NB4 (cell line): ENCODE results near the gene MYH10.

Experiments
- DNase-seq: peaks from one replicate; pipeline ENCODE4 v3.0.0; 2010; ENCODE audit warnings: low read depth
- H3K4me3 ChIP-seq: one replicate; pipeline ENCODE4 v1.5.1; 2011; ENCODE audit warnings: mild to moderate bottlenecking, low read depth, low read length, moderate library complexity
- MYC ChIP-seq: IDR thresholded peaks from 2 replicates; pipeline ENCODE4 v1.6.1; 2011; ENCODE audit warnings: low read depth, low read length
- POLR2A ChIP-seq: IDR thresholded peaks from 2 replicates; pipeline ENCODE4 v1.6.1; 2011; ENCODE audit warnings: mild to moderate bottlenecking; ENCODE audit not compliant: insufficient read length; ENCODE audit errors: extremely low read depth
- TF ChIP-seq, protein P1 (sequence below): IDR thresholded peaks from 2 replicates; pipeline ENCODE4 v1.6.1; 2011; ENCODE audit warnings: low read depth, low read length
- TF ChIP-seq, protein P2 (sequence below): IDR thresholded peaks from one replicate; pipeline ENCODE4 v1.5.1; 2012; ENCODE audit warnings: low read depth, low read length

The MYH10 gene

GRCh38 chr17:8537734-8538133, 92.8 kb downstream of the MYH10 start:
- DNase-seq, result no peak
- no peak overlapping the region for H3K4me3 ChIP-seq
- TF ChIP-seq, protein P1, sequence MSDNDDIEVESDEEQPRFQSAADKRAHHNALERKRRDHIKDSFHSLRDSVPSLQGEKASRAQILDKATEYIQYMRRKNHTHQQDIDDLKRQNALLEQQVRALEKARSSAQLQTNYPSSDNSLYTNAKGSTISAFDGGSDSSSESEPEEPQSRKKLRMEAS, result no peak
- TF ChIP-seq POLR2A (no peak), MYC (no peak)
- TF ChIP-seq, protein P2, sequence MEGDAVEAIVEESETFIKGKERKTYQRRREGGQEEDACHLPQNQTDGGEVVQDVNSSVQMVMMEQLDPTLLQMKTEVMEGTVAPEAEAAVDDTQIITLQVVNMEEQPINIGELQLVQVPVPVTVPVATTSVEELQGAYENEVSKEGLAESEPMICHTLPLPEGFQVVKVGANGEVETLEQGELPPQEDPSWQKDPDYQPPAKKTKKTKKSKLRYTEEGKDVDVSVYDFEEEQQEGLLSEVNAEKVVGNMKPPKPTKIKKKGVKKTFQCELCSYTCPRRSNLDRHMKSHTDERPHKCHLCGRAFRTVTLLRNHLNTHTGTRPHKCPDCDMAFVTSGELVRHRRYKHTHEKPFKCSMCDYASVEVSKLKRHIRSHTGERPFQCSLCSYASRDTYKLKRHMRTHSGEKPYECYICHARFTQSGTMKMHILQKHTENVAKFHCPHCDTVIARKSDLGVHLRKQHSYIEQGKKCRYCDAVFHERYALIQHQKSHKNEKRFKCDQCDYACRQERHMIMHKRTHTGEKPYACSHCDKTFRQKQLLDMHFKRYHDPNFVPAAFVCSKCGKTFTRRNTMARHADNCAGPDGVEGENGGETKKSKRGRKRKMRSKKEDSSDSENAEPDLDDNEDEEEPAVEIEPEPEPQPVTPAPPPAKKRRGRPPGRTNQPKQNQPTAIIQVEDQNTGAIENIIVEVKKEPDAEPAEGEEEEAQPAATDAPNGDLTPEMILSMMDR, result no peak

DNA sequence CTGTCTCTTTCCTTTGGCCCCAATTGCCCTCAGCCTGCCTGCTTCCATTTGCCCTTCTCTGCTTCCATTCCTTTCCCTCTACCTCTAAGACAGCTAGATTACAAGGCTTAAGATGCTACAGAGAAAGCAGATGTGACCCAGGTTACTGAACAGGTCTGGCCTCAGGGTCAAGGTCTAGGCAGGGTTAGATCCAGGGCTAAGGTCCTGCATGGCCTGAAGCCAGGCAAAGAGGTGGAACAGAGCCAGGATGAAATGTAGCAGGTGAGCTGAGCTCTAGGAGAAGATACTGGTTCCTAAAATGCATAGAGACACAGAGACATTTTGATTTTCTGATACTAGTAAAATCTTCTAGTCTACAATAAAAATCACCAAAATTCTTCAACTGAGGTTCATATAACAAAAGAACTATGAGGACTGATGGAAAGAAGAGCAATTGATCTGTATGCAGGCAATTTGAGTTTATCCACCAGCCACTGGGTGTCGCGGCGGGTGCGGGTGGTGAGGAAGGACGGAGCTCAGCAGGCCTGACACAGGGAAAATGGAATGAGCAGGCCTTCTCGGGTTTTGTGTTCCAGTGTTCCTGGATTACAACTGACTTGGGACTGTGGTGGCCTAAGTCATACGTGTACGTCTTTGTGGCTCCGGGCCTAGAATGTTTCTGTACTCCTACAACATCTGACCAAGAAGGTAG, 95.9 kb downstream of the MYH10 start:
- TF ChIP-seq, protein P1, result no peak
- no peak for TF ChIP-seq MYC
- H3K4me3 ChIP-seq, result no peak overlapping the region
- no peak for DNase-seq

- TF ChIP-seq, protein P1, result no peak
- no peak for TF ChIP-seq MYC
- TF ChIP-seq POLR2A, result no peak
- TF ChIP-seq, protein P2, result no peak
- no peak for DNase-seq
- H3K4me3 ChIP-seq, result no peak overlapping the region
Observed at GRCh38 chr17:8532021-8532420, 98.5 kb downstream of the MYH10 start.

GRCh38 chr17:8522577-8522976, 107.9 kb downstream of the MYH10 start:
- TF ChIP-seq, protein P1, result no peak
- TF ChIP-seq POLR2A, result no peak
- TF ChIP-seq, protein P2, result no peak
- TF ChIP-seq MYC, result no peak
- no peak for DNase-seq
- no peak overlapping the region for H3K4me3 ChIP-seq

- TF ChIP-seq MYC (no peak), POLR2A (no peak)
- TF ChIP-seq, protein P1, result no peak
- TF ChIP-seq, protein P2, result no peak
- no peak for DNase-seq
- H3K4me3 ChIP-seq, result no peak overlapping the region
Observed at GRCh38 chr17:8520981-8521380, 109.5 kb downstream of the MYH10 start.

- H3K4me3 ChIP-seq, result no peak overlapping the region
- no peak for DNase-seq
- TF ChIP-seq, protein P2, result no peak
- TF ChIP-seq, protein P1, result no peak
- TF ChIP-seq MYC, result no peak
- no peak for TF ChIP-seq POLR2A
Observed at GRCh38 chr17:8518850-8519249, 111.7 kb downstream of the MYH10 start.
